ENCODE results near the gene CCDC127.
"Not testable (repeated sequence)": the region's sequence is repeated elsewhere in the genome, so short reads cannot be mapped to it uniquely, and the experiment has no call there.

CCDC127 gene

DNA sequence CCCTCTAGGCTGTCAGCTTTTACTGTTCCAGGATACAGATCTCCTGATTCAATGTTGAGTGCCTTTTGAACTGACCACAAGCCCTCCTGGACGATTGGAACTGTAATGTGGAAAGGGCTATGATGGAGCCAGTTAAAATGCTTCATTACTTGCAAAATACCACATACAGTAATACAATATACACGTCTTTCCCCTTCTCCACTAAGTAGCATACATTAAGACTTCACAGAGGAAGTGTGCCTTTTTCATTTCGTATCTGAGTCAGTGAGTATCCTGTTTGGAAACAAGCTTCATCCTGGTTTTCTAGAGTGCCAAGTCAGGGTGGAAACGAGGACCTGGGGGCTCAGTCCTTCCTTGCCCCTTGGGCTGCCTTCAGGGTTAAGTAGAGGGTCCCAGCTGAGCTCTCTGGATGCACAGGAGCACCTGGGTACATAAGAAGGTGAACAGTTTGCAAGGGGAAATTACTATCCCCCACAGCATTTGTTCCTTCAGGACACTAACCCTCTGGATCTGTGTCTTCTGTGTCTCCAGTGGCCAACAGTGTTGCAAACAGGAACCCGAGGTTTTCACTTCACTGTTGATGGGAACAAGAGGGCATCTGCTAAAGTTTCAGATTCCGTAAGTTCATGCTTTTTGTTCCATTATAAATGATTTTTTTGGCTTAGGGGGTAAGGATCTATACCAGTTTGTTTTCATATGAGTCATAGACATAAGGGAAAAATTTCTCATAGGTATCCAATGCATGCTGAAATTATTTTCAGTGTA lies 5.2 kb upstream of the CCDC127 start:
- peaks cover 44% of the 10 kb centered on the region for H3K36me3 Mint-ChIP-seq (ENCODE audit: low read depth)

DNA sequence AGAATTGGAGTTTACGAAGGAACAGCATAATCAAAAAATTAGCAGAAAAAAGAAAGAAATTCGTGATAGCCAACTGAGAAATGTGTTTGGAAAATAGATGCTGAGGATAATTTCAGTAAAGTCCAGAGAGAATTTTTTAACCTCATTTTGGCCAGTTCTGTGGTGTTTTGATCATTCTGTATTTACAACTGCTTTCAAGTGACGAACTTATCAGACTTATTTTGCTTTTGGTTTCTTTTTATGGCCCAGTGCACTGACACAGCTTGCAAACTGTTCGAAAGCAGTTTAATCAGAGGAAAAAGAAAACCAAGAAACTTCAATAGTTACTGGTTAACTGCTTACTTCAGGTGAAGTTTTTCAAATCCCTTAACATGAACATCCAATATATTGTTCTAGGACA lies 2.0 kb upstream of the CCDC127 start:
- H3K27ac Mint-ChIP-seq, result peak overlapping the region; percentile 87
- intact Hi-C loops (cut with micrococcal nuclease), result no loop called here
- no peaks in the 10 kb centered on the region for H3K9me3 Mint-ChIP-seq
- peaks cover 32% of the 10 kb centered on the region for H3K36me3 Mint-ChIP-seq (ENCODE audit: low read depth)
- no peaks in the 10 kb centered on the region for H3K27me3 Mint-ChIP-seq
- peak overlapping the region; percentile 90 for H3K4me3 Mint-ChIP-seq
- H3K4me1 Mint-ChIP-seq (ENCODE audit: low read depth), result peaks cover 62% of the 10 kb centered on the region

More for the DNA sequence above, 5.2 kb upstream of the CCDC127 start:
- H3K9me3 Mint-ChIP-seq; H3K27me3 Mint-ChIP-seq; intact Hi-C loops (cut with micrococcal nuclease); H3K4me3 Mint-ChIP-seq: not testable (repeated sequence)
- H3K27ac Mint-ChIP-seq, result peak overlapping the region; percentile 60
- H3K4me1 Mint-ChIP-seq (ENCODE audit: low read depth), result peaks cover 43% of the 10 kb centered on the region

DNA sequence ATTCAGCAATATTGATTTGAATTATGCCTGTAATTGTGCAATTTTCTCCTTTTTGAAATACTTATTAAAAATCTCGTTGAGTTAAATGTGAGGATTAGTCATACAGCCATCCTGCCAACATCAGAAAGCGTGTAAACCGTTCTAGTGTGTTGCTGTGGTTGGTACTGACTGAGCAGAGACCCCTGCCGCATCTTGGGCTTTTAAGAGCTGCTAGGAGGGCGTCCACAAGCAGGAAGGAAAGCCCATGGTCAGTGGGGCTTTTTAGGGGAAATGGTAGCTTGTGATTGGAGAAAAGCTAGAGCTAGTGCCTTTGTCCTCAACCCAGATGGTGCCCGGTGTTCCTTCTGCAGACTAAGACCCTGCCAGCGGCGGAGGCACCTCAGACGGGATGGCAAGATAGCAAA lies 1.5 kb upstream of the CCDC127 start:
- H3K9me3 Mint-ChIP-seq, result no peaks in the 10 kb centered on the region
- H3K27ac Mint-ChIP-seq, result peak overlapping the region; percentile 87
- intact Hi-C loops (cut with micrococcal nuclease), result no loop called here
- no peaks in the 10 kb centered on the region for H3K27me3 Mint-ChIP-seq
- H3K4me3 Mint-ChIP-seq, result peak overlapping the region; percentile 90
- peaks cover 32% of the 10 kb centered on the region for H3K36me3 Mint-ChIP-seq (ENCODE audit: low read depth)
- H3K4me1 Mint-ChIP-seq (ENCODE audit: low read depth), result peaks cover 63% of the 10 kb centered on the region

DNA sequence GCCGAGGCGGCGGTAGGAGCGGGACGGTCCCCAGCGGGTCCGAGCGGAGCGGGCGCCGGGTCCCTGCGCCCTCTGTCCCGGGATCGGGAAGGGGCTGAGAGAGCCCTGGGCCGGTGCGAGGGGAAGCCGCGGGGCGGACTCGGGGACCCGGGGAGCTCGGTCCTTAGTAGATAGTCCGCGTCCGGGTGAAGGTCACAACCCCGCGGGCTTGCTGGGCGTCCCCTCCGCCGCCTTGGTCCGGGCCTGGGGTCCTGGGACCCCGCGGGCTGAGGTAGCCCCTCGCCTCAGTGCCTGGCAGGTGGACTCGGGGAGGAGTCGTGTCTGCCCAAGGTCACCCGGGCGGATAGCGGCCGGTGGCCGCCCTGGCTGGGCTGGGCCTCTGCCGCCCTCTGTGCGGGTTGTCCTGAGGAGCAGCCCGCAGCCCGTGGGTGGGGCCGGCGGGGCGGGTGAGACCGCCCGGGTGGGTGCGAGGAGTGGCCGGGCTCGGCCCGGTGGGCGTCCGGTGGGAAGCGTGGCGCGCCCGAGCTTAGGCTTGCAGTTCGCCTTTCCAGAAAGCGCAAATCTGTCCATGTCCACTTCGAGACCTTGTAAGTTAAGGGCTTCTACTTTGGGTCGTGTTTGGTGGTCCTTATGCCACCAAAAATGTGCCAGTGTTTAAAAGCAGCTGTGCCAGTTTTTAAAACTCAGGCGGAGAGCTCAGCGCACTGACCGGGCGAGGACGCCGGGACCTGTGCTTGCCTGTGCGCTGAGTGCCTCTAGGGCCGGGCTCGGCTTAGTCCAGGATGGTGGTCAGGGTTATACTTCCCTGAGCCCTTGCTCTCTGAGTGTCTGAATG lies 721 bp upstream of the CCDC127 start:
- H3K27me3 Mint-ChIP-seq, result no peaks in the 10 kb centered on the region
- no peaks in the 10 kb centered on the region for H3K9me3 Mint-ChIP-seq
- H3K4me3 Mint-ChIP-seq, result peak overlapping the region; percentile 90
- peaks cover 67% of the 10 kb centered on the region for H3K4me1 Mint-ChIP-seq (ENCODE audit: low read depth)
- intact Hi-C loops (cut with micrococcal nuclease), result loop anchor here (1.0 kb wide), 1 partner anchor 53 kb away; the partner anchor contains the start of gene PDCD6
- peak overlapping the region; percentile 87 for H3K27ac Mint-ChIP-seq
- H3K36me3 Mint-ChIP-seq (ENCODE audit: low read depth), result peaks cover 34% of the 10 kb centered on the region

DNA sequence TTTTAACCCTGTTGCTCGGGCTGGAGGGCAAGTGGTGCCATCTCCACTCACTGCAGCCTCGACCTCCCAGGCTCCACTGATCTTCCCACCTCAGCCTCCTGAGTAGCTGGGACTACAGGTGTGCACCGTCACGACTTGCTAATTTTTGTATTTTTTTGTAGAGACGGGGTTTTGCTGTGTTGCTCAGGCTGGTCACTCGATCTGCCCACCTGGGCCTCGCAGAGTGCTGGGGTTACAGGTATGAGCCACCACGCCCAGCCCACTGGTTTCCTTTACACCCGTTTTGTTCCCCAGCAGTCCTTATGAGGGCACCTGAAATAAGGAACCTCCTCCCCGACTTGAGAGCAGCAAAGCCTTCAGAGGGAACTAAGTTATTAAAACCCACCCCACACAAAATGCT lies 1.9 kb downstream of the CCDC127 start:
- peaks cover 42% of the 10 kb centered on the region for H3K36me3 Mint-ChIP-seq (ENCODE audit: low read depth)
- H3K9me3 Mint-ChIP-seq; H3K27ac Mint-ChIP-seq; intact Hi-C loops (cut with micrococcal nuclease); H3K27me3 Mint-ChIP-seq: not testable (repeated sequence)
- peak overlapping the region; percentile 4 for H3K4me3 Mint-ChIP-seq
- peaks cover 46% of the 10 kb centered on the region for H3K4me1 Mint-ChIP-seq (ENCODE audit: low read depth)

DNA sequence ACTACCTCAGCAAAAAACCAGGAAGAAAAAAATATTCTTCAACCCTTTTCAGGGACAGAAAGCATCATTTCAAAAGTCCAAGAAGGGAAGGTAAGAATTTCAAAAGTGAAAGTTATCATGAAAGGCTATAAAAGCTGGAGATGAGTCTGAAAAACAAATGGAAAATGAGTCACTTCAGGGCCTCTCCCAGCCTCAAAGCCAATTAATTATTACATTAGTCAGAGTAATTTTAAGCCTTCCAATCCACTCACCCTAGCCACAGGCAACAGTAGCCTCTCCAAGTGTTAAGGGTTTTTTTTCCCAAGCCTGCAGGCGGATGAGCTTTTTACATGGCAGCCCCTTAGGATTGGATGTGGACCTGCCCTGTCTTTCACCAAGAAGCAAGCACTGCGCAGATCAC lies 2.7 kb downstream of the CCDC127 start:
- Mint-ChIP-seq H3K36me3 (ENCODE audit: low read depth) (peaks cover 42% of the 10 kb centered on the region), H3K4me1 (ENCODE audit: low read depth) (peaks cover 42% of the 10 kb centered on the region)
- H3K27me3 Mint-ChIP-seq; H3K27ac Mint-ChIP-seq; intact Hi-C loops (cut with micrococcal nuclease); H3K4me3 Mint-ChIP-seq; H3K9me3 Mint-ChIP-seq: not testable (repeated sequence)

DNA sequence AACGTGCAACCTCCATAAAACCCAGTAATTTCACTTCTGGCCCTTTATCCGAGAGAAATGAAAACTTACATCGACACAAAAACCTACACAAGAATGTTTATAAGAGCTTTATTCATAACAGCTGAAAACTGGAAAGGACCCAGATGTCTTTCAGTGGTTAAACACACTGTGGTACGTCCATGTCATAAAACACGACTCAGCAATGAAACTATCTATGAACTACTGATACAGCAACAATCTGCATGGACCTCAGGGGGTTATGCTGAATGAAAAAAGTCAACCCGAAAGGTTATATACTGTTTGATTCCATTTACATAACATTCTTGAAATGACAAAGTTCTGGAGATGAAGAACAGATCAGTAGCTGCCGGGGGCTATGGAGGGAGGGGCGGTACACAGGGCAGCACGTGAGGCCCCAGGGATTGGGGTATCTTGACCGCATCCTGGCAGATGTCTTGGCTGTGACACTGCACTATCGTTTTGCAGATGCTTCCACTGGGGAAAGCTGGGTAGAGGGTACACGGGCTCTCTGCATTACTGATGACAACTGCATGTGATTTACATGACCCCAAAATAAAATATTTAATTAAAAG lies 4.1 kb downstream of the CCDC127 start:
- Mint-ChIP-seq H3K27ac (no peak overlapping the region), H3K4me1 (ENCODE audit: low read depth) (peaks cover 39% of the 10 kb centered on the region), H3K9me3 (no peaks in the 10 kb centered on the region), H3K4me3 (no peak overlapping the region), H3K27me3 (no peaks in the 10 kb centered on the region), H3K36me3 (ENCODE audit: low read depth) (peaks cover 42% of the 10 kb centered on the region)
- intact Hi-C loops (cut with micrococcal nuclease), result no loop called here

DNA sequence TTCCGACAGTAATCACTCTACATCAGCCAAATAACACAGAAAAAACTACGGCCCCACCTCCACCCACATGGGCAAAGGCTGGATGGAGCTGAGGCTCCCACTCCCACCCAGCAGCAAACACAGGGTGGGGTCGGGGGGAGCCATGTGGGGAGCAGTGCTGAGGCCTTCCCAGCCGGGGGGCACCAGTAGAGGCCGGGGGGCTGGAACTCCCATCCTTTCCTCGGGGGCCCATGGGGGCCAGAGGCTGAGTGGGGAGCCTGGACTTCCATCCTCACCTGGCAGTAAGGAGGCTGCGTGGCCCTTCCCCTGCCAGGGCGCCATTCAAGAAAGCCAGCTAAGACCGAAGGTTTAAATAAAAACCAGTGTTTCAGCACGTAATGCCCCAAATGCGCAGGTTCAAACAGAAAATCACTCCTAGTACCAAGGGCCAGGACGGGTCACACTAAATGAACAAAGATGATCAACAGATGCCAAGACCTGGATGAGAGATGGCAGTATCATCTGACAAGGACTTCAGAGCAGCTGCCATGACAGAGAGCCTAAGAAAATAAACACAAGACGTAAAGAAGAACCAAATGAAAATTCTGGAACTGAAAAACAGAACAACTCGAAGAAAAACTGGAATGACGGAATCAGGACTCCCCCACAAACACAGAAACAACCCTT lies 9.4 kb downstream of the CCDC127 start:
- H3K27me3 Mint-ChIP-seq, result no peaks in the 10 kb centered on the region
- intact Hi-C loops (cut with micrococcal nuclease), result no loop called here
- no peak overlapping the region for H3K27ac Mint-ChIP-seq
- H3K4me1 Mint-ChIP-seq (ENCODE audit: low read depth), result peaks cover 19% of the 10 kb centered on the region
- no peak overlapping the region for H3K4me3 Mint-ChIP-seq
- no peaks in the 10 kb centered on the region for H3K9me3 Mint-ChIP-seq
- peaks cover 58% of the 10 kb centered on the region for H3K36me3 Mint-ChIP-seq (ENCODE audit: low read depth)

DNA sequence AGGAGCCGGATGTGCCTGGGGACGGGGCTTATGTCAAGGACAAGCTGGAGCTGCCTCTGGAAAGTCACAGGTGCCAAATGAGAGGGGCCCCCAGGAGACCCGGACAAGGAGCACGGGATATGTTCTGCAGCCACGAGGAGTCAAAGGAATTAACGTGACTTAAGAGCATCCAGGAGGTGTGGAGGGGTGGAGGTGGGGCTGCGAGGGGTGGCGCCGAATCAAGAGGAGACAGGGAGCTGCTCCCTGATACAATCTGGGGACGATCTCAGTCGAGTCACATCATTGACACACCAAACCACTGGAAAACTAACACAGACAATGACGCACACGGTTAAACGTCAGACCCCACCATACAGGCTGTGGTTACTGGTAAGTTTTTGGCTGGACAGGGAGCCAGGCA lies 10.4 kb downstream of the CCDC127 start:
- intact Hi-C loops (cut with micrococcal nuclease), result no loop called here
- Mint-ChIP-seq H3K9me3 (no peaks in the 10 kb centered on the region), H3K27ac (no peak overlapping the region), H3K36me3 (ENCODE audit: low read depth) (peaks cover 60% of the 10 kb centered on the region), H3K27me3 (no peaks in the 10 kb centered on the region), H3K4me3 (no peak overlapping the region), H3K4me1 (ENCODE audit: low read depth) (peaks cover 19% of the 10 kb centered on the region)

DNA sequence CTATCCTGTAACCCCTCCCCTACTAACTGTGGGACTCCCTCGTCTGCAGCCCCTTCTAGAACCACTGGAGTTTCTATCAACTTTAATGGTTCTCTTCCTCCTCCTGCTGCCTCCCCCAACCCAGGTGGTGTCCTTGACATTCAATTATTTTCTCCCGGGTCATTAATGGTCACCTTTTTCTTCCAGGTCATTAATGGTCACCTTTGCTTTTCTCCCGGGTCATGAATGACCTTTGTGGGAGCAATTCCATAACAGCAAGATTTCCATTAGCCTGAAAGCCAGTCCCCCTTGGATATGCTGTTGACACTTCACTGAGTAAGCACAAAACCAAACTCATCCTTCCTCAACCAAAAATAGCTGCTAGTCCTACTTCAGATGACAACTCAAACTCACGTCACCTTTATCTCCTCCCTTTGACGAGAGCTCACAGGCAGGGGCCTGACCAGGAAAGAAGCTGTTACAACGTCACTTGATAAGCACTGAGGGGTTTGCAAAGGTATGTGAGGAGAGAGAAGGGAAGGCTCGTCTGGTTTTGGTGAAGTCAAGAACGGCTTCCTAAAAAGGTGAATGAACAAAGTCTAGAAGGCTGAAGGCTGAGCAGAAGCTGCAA lies 10.9 kb downstream of the CCDC127 start:
- no peaks in the 10 kb centered on the region for H3K9me3 Mint-ChIP-seq
- intact Hi-C loops (cut with micrococcal nuclease), result no loop called here
- H3K27me3 Mint-ChIP-seq, result no peaks in the 10 kb centered on the region
- H3K27ac Mint-ChIP-seq, result no peak overlapping the region
- peaks cover 19% of the 10 kb centered on the region for H3K4me1 Mint-ChIP-seq (ENCODE audit: low read depth)
- no peak overlapping the region for H3K4me3 Mint-ChIP-seq
- H3K36me3 Mint-ChIP-seq (ENCODE audit: low read depth), result peaks cover 66% of the 10 kb centered on the region

DNA sequence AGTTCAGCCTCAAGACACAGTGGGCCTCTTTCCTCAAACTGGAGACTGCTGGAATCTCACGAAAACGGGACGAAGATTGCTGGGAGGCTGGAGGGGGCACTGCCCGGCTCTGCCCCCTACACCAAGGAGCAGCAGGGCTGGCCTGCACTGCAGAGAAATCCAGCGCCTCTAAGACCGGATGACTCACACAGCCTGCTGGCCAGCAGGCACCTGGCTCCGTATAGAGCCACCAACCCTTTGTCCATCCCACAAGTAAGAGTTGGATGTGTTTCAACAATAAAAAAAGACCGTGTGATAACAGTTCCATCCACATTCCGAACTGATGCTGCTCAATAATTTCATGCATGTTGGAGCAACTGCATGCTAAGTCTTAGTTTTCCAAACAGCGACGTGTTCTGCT lies 11.5 kb downstream of the CCDC127 start:
- H3K4me1 Mint-ChIP-seq (ENCODE audit: low read depth), result peaks cover 19% of the 10 kb centered on the region
- intact Hi-C loops (cut with micrococcal nuclease), result no loop called here
- no peak overlapping the region for H3K4me3 Mint-ChIP-seq
- H3K27me3 Mint-ChIP-seq, result no peaks in the 10 kb centered on the region
- H3K9me3 Mint-ChIP-seq, result no peaks in the 10 kb centered on the region
- no peak overlapping the region for H3K27ac Mint-ChIP-seq
- peaks cover 69% of the 10 kb centered on the region for H3K36me3 Mint-ChIP-seq (ENCODE audit: low read depth)

DNA sequence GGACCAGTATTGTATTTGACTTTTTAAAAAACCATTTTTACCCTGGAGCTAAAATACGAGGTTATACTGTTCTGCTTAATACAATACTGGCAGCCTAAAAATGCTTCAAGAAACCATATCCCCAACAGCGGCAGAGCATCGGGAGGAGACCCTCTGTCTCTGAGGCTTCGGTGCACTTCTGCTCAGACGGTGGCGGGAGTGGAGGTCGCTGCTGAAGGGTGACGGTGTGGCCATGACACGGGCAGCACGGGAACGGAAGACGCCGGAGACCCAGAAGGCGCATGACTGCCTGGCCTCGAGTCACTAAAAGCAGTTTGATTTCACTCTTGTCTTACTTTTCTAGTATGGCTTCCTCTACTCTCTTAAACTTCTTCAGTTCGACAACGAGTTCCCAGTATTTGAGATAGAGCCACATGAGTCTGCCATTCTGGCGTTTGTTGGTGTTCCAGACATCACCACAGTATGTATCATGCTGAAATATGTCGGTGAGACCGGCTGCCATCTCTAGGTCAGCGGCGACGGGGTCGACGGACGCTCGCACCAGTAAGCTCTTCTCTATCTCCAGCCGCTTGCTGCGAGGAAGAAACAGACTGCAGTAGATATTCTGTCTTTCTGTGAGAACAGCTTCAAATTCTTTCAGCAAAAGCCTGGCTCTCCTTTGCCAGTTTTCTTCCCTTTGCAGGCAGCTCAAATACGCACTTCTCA lies 12.8 kb downstream of the CCDC127 start:
- no peak overlapping the region for H3K27ac Mint-ChIP-seq
- intact Hi-C loops (cut with micrococcal nuclease), result no loop called here
- H3K4me3 Mint-ChIP-seq, result no peak overlapping the region
- H3K27me3 Mint-ChIP-seq, result no peaks in the 10 kb centered on the region
- H3K36me3 Mint-ChIP-seq (ENCODE audit: low read depth), result peaks cover 69% of the 10 kb centered on the region
- H3K4me1 Mint-ChIP-seq (ENCODE audit: low read depth), result peaks cover 14% of the 10 kb centered on the region
- H3K9me3 Mint-ChIP-seq, result no peaks in the 10 kb centered on the region

DNA sequence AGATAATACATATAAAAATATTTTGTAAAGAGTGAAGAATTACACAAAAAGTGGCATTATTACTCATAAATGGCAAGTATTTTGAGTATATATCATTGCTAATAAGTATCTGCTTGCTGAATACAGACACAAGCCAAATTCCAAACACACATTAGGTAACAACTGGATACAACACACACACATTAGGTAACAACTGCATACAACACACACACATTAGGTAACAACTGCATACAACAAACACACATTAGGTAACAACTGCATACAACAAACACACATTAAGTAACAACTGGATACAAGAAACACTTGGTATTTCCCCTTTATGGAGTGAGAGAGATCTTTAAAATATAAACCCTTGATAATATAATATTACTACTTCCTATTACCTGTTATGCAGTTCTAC lies 13.5 kb downstream of the CCDC127 start:
- Mint-ChIP-seq H3K4me1 (ENCODE audit: low read depth) (peaks cover 8% of the 10 kb centered on the region), H3K36me3 (ENCODE audit: low read depth) (peaks cover 72% of the 10 kb centered on the region), H3K27me3 (no peaks in the 10 kb centered on the region), H3K4me3 (no peak overlapping the region), H3K27ac (no peak overlapping the region), H3K9me3 (no peaks in the 10 kb centered on the region)
- intact Hi-C loops (cut with micrococcal nuclease), result no loop called here

All from dendritic cell treated with granulocyte-macrophage colony-stimulating factor and Interleukin-4, amounts not matched to agents 40 ng/mL and 50 ng/mL, for 4 days (primary cell).